Activated CD8-positive, alpha-beta T cell treated with anti-CD3 and anti-CD28 coated beads, Interleukin-2, amount 10 ng/mL, durations not matched to agents 7 days and 5 days (primary cell): Measurements from ENCODE around the gene GKN2. TPM values are rescaled to one million over a fixed set of nuclear protein-coding genes. Genes with fewer than 3 reads are reported as not detected.

Experiments used
- ATAC-seq: fragments of 150-1000 bp; cut with Tn5 transposase; one replicate; pipeline ENCODE4 v1.10.0; 2021; ENCODE audit warnings: moderate library complexity
- CTCF ChIA-PET: fragments of 350-600 bp; sonication (Branson Sonifier 250); formaldehyde crosslinking; loops from one replicate; lab custom pipeline; 2021; ENCODE audit warnings: antibody characterized with exemption; lab: Charles Lee
- POLR2A ChIA-PET: fragments of 350-600 bp; sonication (Branson Sonifier 250); formaldehyde crosslinking; loops from one replicate; lab custom pipeline; 2021; ENCODE audit warnings: antibody characterized with exemption; lab: Charles Lee
- DNase-seq: peaks from one replicate; pipeline ENCODE4 v3.0.0-alpha.2; 2020
- H3K27ac Mint-ChIP-seq: one replicate; pipeline ENCODE4 v1.8.0; 2021; ENCODE audit warnings: mild to moderate bottlenecking, mixed read lengths
- H3K27me3 Mint-ChIP-seq: one replicate; pipeline ENCODE4 v1.8.0; 2021; ENCODE audit warnings: low read depth, mixed read lengths
- H3K36me3 Mint-ChIP-seq: one replicate; pipeline ENCODE4 v1.8.0; 2021; ENCODE audit warnings: low read depth, mixed read lengths
- H3K4me1 Mint-ChIP-seq: one replicate; pipeline ENCODE4 v1.8.0; 2021; ENCODE audit warnings: low read depth, mixed read lengths
- H3K4me3 Mint-ChIP-seq: one replicate; pipeline ENCODE4 v1.8.0; 2021; ENCODE audit warnings: mild to moderate bottlenecking, mixed read lengths
- H3K9me3 Mint-ChIP-seq: one replicate; pipeline ENCODE4 v1.8.0; 2022; ENCODE audit warnings: mixed read lengths; ENCODE audit not compliant: insufficient read depth
- total RNA-seq, 2 experiments: library from RNA; stranded (reverse); gene quantifications; one replicate each; pipeline ENCODE4 v1.2.3, GENCODE V29; 2021

GKN2 gene
- total RNA-seq, 2 experiments from 2014 or later = not detected

GRCh38 chr2:68936427-68936826 lies 16.3 kb downstream of the GKN2 start:
- ATAC-seq (no peak), DNase-seq (no peak)
- peaks cover 33% of the 10 kb centered on the region for H3K27me3 Mint-ChIP-seq
- no peak overlapping the region for H3K4me3 Mint-ChIP-seq
- no peaks in the 10 kb centered on the region for H3K9me3 Mint-ChIP-seq
- CTCF ChIA-PET = interaction anchor here (0.9 to 1.7 kb wide), 2 partner anchors 12 to 473 kb away, joined by 3 to 7 read pairs; no protein-coding TSS in a partner anchor
- H3K36me3 Mint-ChIP-seq = no peaks in the 10 kb centered on the region
- POLR2A ChIA-PET = interaction anchor here (0.6 kb wide), 1 partner anchor 25 kb away, joined by 3 read pairs; no protein-coding TSS in a partner anchor
- no peak overlapping the region for H3K27ac Mint-ChIP-seq
- H3K4me1 Mint-ChIP-seq = no peaks in the 10 kb centered on the region

GRCh38 chr2:68935471-68935870 lies 17.2 kb downstream of the GKN2 start:
- POLR2A ChIA-PET = no interaction called here

GRCh38 chr2:68934021-68934420 lies 18.7 kb downstream of the GKN2 start:
- DNase-seq (no peak), ATAC-seq (no peak)
- Mint-ChIP-seq H3K4me3 (no peak overlapping the region), H3K9me3 (no peaks in the 10 kb centered on the region), H3K36me3 (no peaks in the 10 kb centered on the region), H3K4me1 (no peaks in the 10 kb centered on the region), H3K27ac (no peak overlapping the region), H3K27me3 (peaks cover 16% of the 10 kb centered on the region)
- ChIA-PET CTCF (interaction anchor here (2.7 to 3.6 kb wide), 2 partner anchors 9 kb away, joined by 15 to 16 read pairs; no protein-coding TSS in a partner anchor), POLR2A (no interaction called here)

More at GRCh38 chr2:68935471-68935870, 17.2 kb downstream of the GKN2 start:
- ATAC-seq = no peak
- no peak for DNase-seq
- CTCF ChIA-PET = interaction anchor here (1.2 to 2.7 kb wide), 2 partner anchors 8 to 10 kb away, joined by 11 to 15 read pairs; no protein-coding TSS in a partner anchor
- Mint-ChIP-seq H3K9me3 (no peaks in the 10 kb centered on the region), H3K27ac (no peak overlapping the region), H3K4me1 (no peaks in the 10 kb centered on the region), H3K36me3 (no peaks in the 10 kb centered on the region), H3K27me3 (peaks cover 27% of the 10 kb centered on the region), H3K4me3 (no peak overlapping the region)

- ATAC-seq = no peak
- ChIA-PET CTCF (interaction anchor here (3.6 kb wide), 1 partner anchor 10 kb away, joined by 16 read pairs; no protein-coding TSS in a partner anchor), POLR2A (no interaction called here)
- Mint-ChIP-seq H3K36me3 (no peaks in the 10 kb centered on the region), H3K9me3 (no peaks in the 10 kb centered on the region), H3K27ac (no peak overlapping the region), H3K4me1 (peaks cover 4% of the 10 kb centered on the region), H3K27me3 (peaks cover 12% of the 10 kb centered on the region), H3K4me3 (no peak overlapping the region)
- DNase-seq = no peak
Observed at GRCh38 chr2:68932402-68932801, 20.3 kb downstream of the GKN2 start.

- DNase-seq (no peak), ATAC-seq (no peak)
- Mint-ChIP-seq H3K27me3 (peaks cover 9% of the 10 kb centered on the region), H3K4me1 (peaks cover 4% of the 10 kb centered on the region), H3K36me3 (no peaks in the 10 kb centered on the region), H3K27ac (no peak overlapping the region), H3K4me3 (no peak overlapping the region), H3K9me3 (no peaks in the 10 kb centered on the region)
- CTCF ChIA-PET = interaction anchor here (0.9 to 3.6 kb wide), 2 partner anchors 11 to 57 kb away, joined by 3 to 16 read pairs; no protein-coding TSS in a partner anchor
- POLR2A ChIA-PET = no interaction called here
Observed at GRCh38 chr2:68931799-68932198, 20.9 kb downstream of the GKN2 start.

GRCh38 chr2:68931149-68931711 lies 21.5 kb downstream of the GKN2 start:
- Mint-ChIP-seq H3K4me1 (peaks cover 4% of the 10 kb centered on the region), H3K27ac (no peak overlapping the region)
- ATAC-seq = no peak

GRCh38 chr2:68926796-68927195 lies 25.9 kb downstream of the GKN2 start:
- POLR2A ChIA-PET = no interaction called here

More at GRCh38 chr2:68931149-68931711, 21.5 kb downstream of the GKN2 start:
- no peaks in the 10 kb centered on the region for H3K36me3 Mint-ChIP-seq
- POLR2A ChIA-PET = no interaction called here
- peaks cover 10% of the 10 kb centered on the region for H3K27me3 Mint-ChIP-seq
- no peaks in the 10 kb centered on the region for H3K9me3 Mint-ChIP-seq
- H3K4me3 Mint-ChIP-seq = no peak overlapping the region
- no peak for DNase-seq
- CTCF ChIA-PET = interaction anchor here (0.9 to 3.6 kb wide), 2 partner anchors 12 to 56 kb away, joined by 3 to 16 read pairs; no protein-coding TSS in a partner anchor

GRCh38 chr2:68925295-68925896 lies 27.3 kb downstream of the GKN2 start:
- ChIA-PET POLR2A (interaction anchor here (1.0 to 1.5 kb wide), 3 partner anchors 172 to 459 kb away, joined by 3 to 6 read pairs (median 4); partner anchors contain the start of genes APLF and FBXO48), CTCF (interaction anchor here (0.7 to 6.2 kb wide), 77 partner anchors 9 to 553 kb away, joined by 3 to 113 read pairs (median 5); partner anchors contain the start of genes APLF, ARHGAP25 and FBXO48)
- no peaks in the 10 kb centered on the region for H3K9me3 Mint-ChIP-seq
- DNase-seq = peak; percentile 75
- H3K4me3 Mint-ChIP-seq = no peak overlapping the region
- peak; percentile 87 for ATAC-seq
- H3K27ac Mint-ChIP-seq = no peak overlapping the region
- no peaks in the 10 kb centered on the region for H3K36me3 Mint-ChIP-seq
- H3K4me1 Mint-ChIP-seq = peaks cover 10% of the 10 kb centered on the region
- peaks cover 3% of the 10 kb centered on the region for H3K27me3 Mint-ChIP-seq

More at GRCh38 chr2:68926796-68927195, 25.9 kb downstream of the GKN2 start:
- no peaks in the 10 kb centered on the region for H3K36me3 Mint-ChIP-seq
- H3K4me1 Mint-ChIP-seq = peaks cover 10% of the 10 kb centered on the region
- CTCF ChIA-PET = interaction anchor here (1.1 to 6.2 kb wide), 15 partner anchors 13 to 461 kb away, joined by 3 to 113 read pairs (median 26); partner anchors contain the start of genes APLF and FBXO48
- no peak overlapping the region for H3K4me3 Mint-ChIP-seq
- H3K9me3 Mint-ChIP-seq = no peaks in the 10 kb centered on the region
- no peak overlapping the region for H3K27ac Mint-ChIP-seq
- no peak for ATAC-seq
- peaks cover 7% of the 10 kb centered on the region for H3K27me3 Mint-ChIP-seq
- no peak for DNase-seq

GRCh38 chr2:68921646-68922045 lies 31.0 kb downstream of the GKN2 start:
- CTCF ChIA-PET = interaction anchor here (1.6 to 1.7 kb wide), 2 partner anchors 13 to 434 kb away, joined by 3 to 4 read pairs; no protein-coding TSS in a partner anchor
- Mint-ChIP-seq H3K4me1 (peaks cover 6% of the 10 kb centered on the region), H3K27me3 (peaks cover 2% of the 10 kb centered on the region), H3K36me3 (no peaks in the 10 kb centered on the region), H3K27ac (no peak overlapping the region), H3K9me3 (no peaks in the 10 kb centered on the region), H3K4me3 (no peak overlapping the region)
- POLR2A ChIA-PET = no interaction called here
- DNase-seq (no peak), ATAC-seq (no peak)

- DNase-seq (no peak), ATAC-seq (no peak)
- H3K4me3 Mint-ChIP-seq = no peak overlapping the region
- ChIA-PET CTCF (interaction anchor here (1.0 to 1.6 kb wide), 3 partner anchors 23 to 433 kb away, joined by 3 to 4 read pairs (median 3); no protein-coding TSS in a partner anchor), POLR2A (no interaction called here)
- H3K27me3 Mint-ChIP-seq = no peaks in the 10 kb centered on the region
- no peak overlapping the region for H3K27ac Mint-ChIP-seq
- H3K4me1 Mint-ChIP-seq = peaks cover 6% of the 10 kb centered on the region
- no peaks in the 10 kb centered on the region for H3K9me3 Mint-ChIP-seq
- H3K36me3 Mint-ChIP-seq = no peaks in the 10 kb centered on the region
Observed at GRCh38 chr2:68920481-68921170, 32.1 kb downstream of the GKN2 start.

- Mint-ChIP-seq H3K36me3 (no peaks in the 10 kb centered on the region), H3K9me3 (no peaks in the 10 kb centered on the region), H3K27ac (no peak overlapping the region), H3K4me1 (peaks cover 6% of the 10 kb centered on the region), H3K27me3 (no peaks in the 10 kb centered on the region), H3K4me3 (no peak overlapping the region)
- ChIA-PET POLR2A (interaction anchor here (1.3 kb wide), 1 partner anchor 10 kb away, joined by 3 read pairs; no protein-coding TSS in a partner anchor), CTCF (interaction anchor here (1.3 to 2.5 kb wide), 4 partner anchors 9 to 209 kb away, joined by 3 to 9 read pairs (median 6); no protein-coding TSS in a partner anchor)
- ATAC-seq (no peak), DNase-seq (no peak)
Observed at GRCh38 chr2:68918497-68918896, 34.2 kb downstream of the GKN2 start.
